ENCODE data around the gene FUT1. TPM values are rescaled to one million over a fixed set of nuclear protein-coding genes. Genes with fewer than 3 reads are reported as not detected.

The FUT1 gene
- total RNA-seq, 2 donors from 2014 or later, result 0.07 to 0.16 TPM

DNA sequence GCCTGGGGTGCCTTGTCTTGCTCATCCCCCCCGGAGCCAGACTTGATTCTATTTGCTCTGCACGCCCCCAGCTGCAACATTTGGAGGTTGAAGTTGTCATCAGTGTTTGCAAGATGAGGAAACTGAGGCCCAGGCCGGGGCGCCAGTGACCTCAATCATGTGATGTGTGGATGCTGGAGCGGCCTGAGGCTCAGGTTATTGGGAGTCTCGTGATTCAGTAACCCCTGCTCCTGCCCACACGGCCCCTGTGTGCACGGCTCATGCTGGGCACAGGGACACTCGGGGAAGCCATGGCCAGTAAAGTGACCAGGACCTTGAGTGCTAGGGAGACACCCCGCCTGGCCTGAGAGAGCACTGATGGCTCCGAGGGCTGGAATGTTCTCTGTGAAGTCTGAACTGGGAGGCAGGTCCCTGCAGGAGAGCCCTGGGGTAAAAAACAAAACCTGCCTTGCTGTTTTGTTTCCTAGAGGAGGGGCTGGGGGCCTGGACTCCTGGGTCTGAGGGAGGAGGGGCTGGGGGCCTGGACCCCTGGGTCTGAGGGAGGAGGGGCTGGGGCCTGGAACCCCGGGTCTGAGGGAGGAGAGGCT is 4.7 kb upstream of the FUT1 start:
- Mint-ChIP-seq H3K4me3 (no peak overlapping the region), H3K27me3 (peaks cover 21% of the 10 kb centered on the region), H3K27ac (no peak overlapping the region), H3K36me3 (ENCODE audit: low read depth) (no peaks in the 10 kb centered on the region), H3K4me1 (peaks cover 12% of the 10 kb centered on the region)
- DNase-seq (no peak), ATAC-seq (no peak)
- H3K9me3 ChIP-seq (ENCODE audit: control insufficient read depth, low read length, poor library complexity, severe bottlenecking), result no peaks in the 10 kb centered on the region

GRCh38 chr19:48756686-48757085 is 4.2 kb upstream of the FUT1 start:
- no peak overlapping the region for H3K4me3 Mint-ChIP-seq
- no peak overlapping the region for H3K27ac Mint-ChIP-seq
- peaks cover 14% of the 10 kb centered on the region for H3K4me1 Mint-ChIP-seq
- H3K27me3 Mint-ChIP-seq, result peaks cover 21% of the 10 kb centered on the region
- DNase-seq (no peak), ATAC-seq (no peak)
- no peaks in the 10 kb centered on the region for H3K36me3 Mint-ChIP-seq (ENCODE audit: low read depth)
- no peaks in the 10 kb centered on the region for H3K9me3 ChIP-seq (ENCODE audit: control insufficient read depth, low read length, poor library complexity, severe bottlenecking)

- Mint-ChIP-seq H3K4me1 (peaks cover 14% of the 10 kb centered on the region), H3K27me3 (peaks cover 21% of the 10 kb centered on the region), H3K36me3 (ENCODE audit: low read depth) (no peaks in the 10 kb centered on the region), H3K27ac (no peak overlapping the region), H3K4me3 (no peak overlapping the region)
- ATAC-seq (no peak), DNase-seq (no peak)
- no peaks in the 10 kb centered on the region for H3K9me3 ChIP-seq (ENCODE audit: control insufficient read depth, low read length, poor library complexity, severe bottlenecking)
Measured at GRCh38 chr19:48756212-48756611, 3.8 kb upstream of the FUT1 start.

DNA sequence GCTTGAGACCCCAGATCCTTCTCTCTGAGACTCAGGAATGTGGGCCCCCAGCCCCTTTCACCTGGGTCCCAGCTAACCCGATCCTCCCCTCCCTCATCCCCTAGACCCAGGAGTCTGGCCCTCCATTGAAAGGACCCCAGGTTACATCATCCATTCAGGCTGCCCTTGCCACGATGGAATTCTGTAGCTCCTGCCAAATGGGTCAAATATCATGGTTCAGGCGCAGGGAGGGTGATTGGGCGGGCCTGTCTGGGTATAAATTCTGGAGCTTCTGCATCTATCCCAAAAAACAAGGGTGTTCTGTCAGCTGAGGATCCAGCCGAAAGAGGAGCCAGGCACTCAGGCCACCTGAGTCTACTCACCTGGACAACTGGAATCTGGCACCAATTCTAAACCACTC is 3.3 kb upstream of the FUT1 start:
- H3K27me3 Mint-ChIP-seq, result peaks cover 18% of the 10 kb centered on the region
- no peaks in the 10 kb centered on the region for H3K9me3 ChIP-seq (ENCODE audit: control insufficient read depth, low read length, poor library complexity, severe bottlenecking)
- no peaks in the 10 kb centered on the region for H3K36me3 Mint-ChIP-seq (ENCODE audit: low read depth)
- no peak for DNase-seq
- no peak for ATAC-seq
- no peak overlapping the region for H3K27ac Mint-ChIP-seq
- peaks cover 14% of the 10 kb centered on the region for H3K4me1 Mint-ChIP-seq
- H3K4me3 Mint-ChIP-seq, result no peak overlapping the region

DNA sequence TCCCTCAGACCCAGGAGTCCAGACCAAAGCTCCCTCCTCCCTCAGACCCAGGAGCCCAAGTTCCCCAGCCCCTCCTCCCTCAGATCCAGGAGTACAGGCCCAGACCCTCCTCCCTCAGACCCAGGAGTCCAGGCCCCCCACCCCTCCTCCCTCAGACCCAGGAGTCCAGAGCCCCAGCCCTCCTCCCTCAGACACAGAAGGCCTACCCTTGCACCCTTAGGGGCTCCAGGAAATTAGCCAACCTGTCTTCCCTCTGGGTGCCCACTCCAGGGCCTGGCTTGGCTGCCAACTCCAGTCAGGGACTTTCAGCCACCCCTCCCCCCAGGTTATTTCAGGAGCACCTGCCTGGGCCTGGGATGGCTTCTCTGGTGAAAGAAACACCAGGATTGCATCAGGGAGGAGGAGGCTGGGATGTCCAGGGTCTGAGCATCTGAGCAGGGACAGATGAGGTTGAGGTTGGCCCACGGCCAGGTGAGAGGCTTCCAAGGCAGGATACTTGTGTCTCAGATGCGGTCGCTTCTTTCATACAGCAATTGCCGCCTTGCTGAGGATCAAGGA is 2.7 kb upstream of the FUT1 start, which contains the start of gene FGF21:
Gene FGF21 (plus strand): TSS at position 441 of the 558 bp plus-strand sequence. CDS start 713 bp downstream, outside the sequence.
- no peak within 1 kb of the TSS for H3K27ac Mint-ChIP-seq
- no peaks in the 10 kb centered on the region for H3K36me3 Mint-ChIP-seq (ENCODE audit: low read depth)
- DNase-seq, result no peak
- no peaks in the 10 kb centered on the region for H3K9me3 ChIP-seq (ENCODE audit: control insufficient read depth, low read length, poor library complexity, severe bottlenecking)
- H3K27me3 Mint-ChIP-seq, result peaks cover 12% of the 10 kb centered on the region
- ATAC-seq, result no peak
- peaks cover 10% of the 10 kb centered on the region for H3K4me1 Mint-ChIP-seq
- peak within 1 kb of the TSS; percentile 86 for H3K4me3 Mint-ChIP-seq

- ATAC-seq (peak; percentile 29), DNase-seq (no peak)
Measured at GRCh38 chr19:48751845-48752495, 471 bp downstream of the FUT1 start.

DNA sequence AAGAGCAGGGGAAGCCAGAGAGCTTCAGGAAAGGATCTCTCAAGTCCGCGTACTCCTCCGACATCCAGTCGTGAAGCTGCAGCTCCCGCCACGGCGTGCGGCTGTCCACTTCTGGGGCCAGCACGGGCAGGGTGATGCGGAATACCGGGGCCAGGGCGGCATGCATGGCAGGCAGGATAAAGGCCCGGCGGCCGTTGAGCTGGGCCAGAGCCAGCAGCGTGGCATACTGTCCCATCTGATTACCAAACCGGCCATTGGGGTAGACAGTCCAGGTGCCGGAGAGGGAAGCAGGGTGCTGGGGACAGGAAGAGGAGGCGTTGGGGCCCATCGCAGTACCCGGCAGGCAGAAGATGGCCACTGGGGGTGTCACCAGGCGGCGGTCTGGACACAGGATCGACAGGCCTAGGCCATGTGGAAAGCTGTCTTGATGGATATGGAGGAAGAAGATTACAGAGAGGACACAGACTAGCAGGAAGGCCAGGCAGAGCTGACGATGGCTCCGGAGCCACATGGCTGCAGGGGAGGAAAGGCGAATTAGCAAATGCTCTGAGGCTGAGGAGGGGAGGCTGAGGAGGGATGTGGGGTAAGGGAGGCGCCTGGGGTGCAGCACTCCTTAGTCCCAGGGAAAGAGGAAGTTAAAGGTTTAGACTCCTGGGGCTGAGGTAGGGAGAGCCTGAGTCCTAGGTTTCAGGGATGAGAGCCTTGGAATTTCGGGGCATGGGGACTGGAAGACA is 1.5 kb downstream of the FUT1 start:
- Mint-ChIP-seq H3K4me1 (peaks cover 12% of the 10 kb centered on the region), H3K27me3 (peaks cover 12% of the 10 kb centered on the region), H3K36me3 (ENCODE audit: low read depth) (no peaks in the 10 kb centered on the region), H3K27ac (peak overlapping the region; percentile 51), H3K4me3 (peak overlapping the region; percentile 79)
- ATAC-seq (no peak), DNase-seq (no peak)
- no peaks in the 10 kb centered on the region for H3K9me3 ChIP-seq (ENCODE audit: control insufficient read depth, low read length, poor library complexity, severe bottlenecking)

More at GRCh38 chr19:48751845-48752495, 471 bp downstream of the FUT1 start:
- Mint-ChIP-seq H3K27ac (peak overlapping the region; percentile 51), H3K27me3 (peaks cover 12% of the 10 kb centered on the region), H3K4me3 (peak overlapping the region; percentile 87), H3K4me1 (peaks cover 10% of the 10 kb centered on the region), H3K36me3 (ENCODE audit: low read depth) (no peaks in the 10 kb centered on the region)
- H3K9me3 ChIP-seq (ENCODE audit: control insufficient read depth, low read length, poor library complexity, severe bottlenecking), result no peaks in the 10 kb centered on the region

- Mint-ChIP-seq H3K27ac (peak overlapping the region; percentile 51), H3K36me3 (ENCODE audit: low read depth) (no peaks in the 10 kb centered on the region), H3K4me3 (no peak overlapping the region), H3K4me1 (peaks cover 13% of the 10 kb centered on the region), H3K27me3 (peaks cover 12% of the 10 kb centered on the region)
- DNase-seq (no peak), ATAC-seq (no peak)
- no peaks in the 10 kb centered on the region for H3K9me3 ChIP-seq (ENCODE audit: control insufficient read depth, low read length, poor library complexity, severe bottlenecking)
Measured at GRCh38 chr19:48750351-48750750, 2.1 kb downstream of the FUT1 start.

GRCh38 chr19:48749571-48750198 is 2.8 kb downstream of the FUT1 start:
- H3K4me3 Mint-ChIP-seq, result no peak overlapping the region
- ATAC-seq (no peak), DNase-seq (no peak)
- H3K27ac Mint-ChIP-seq, result no peak overlapping the region
- H3K4me1 Mint-ChIP-seq, result peaks cover 13% of the 10 kb centered on the region
- H3K36me3 Mint-ChIP-seq (ENCODE audit: low read depth), result no peaks in the 10 kb centered on the region
- peaks cover 12% of the 10 kb centered on the region for H3K27me3 Mint-ChIP-seq
- no peaks in the 10 kb centered on the region for H3K9me3 ChIP-seq (ENCODE audit: control insufficient read depth, low read length, poor library complexity, severe bottlenecking)

GRCh38 chr19:48746738-48747575 is 5.5 kb downstream of the FUT1 start, which contains the start of gene IZUMO1:
Gene IZUMO1 (minus strand): TSS chr19:48746909. CDS start chr19:48745859, 1,050 bp downstream.
- H3K4me1 Mint-ChIP-seq, result peaks cover 4% of the 10 kb centered on the region
- peak; percentile 79 for ATAC-seq
- no peaks in the 10 kb centered on the region for H3K9me3 ChIP-seq (ENCODE audit: control insufficient read depth, low read length, poor library complexity, severe bottlenecking)
- H3K27ac Mint-ChIP-seq, result no peak within 1 kb of the TSS
- peak within 1 kb of the TSS; percentile 50 for H3K4me3 Mint-ChIP-seq
- DNase-seq, result peak in 1 of 3 donors; percentile 43
- no peaks in the 10 kb centered on the region for H3K27me3 Mint-ChIP-seq
- no peaks in the 10 kb centered on the region for H3K36me3 Mint-ChIP-seq (ENCODE audit: low read depth)

DNA sequence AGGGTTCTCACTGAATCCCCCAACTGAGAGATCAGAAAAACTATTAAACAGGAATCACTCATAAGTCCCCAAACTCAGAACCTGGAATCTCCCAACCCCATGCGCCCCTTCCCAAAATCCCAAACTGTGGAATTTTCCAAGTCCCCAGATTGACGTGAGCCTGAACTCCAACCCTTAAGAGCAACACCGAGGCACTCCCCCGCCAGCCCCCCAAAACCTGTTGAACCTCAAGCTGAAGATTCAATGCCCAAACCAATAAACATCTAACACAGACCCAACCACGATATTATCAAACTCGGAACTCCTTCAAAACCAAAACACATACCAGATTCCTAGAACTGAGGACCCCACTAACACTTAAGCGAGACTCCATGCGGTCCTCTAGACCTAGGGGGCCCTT is 6.3 kb downstream of the FUT1 start:
- Mint-ChIP-seq H3K36me3 (ENCODE audit: low read depth) (no peaks in the 10 kb centered on the region), H3K4me1 (peaks cover 6% of the 10 kb centered on the region), H3K27ac (no peak overlapping the region), H3K4me3 (no peak overlapping the region), H3K27me3 (no peaks in the 10 kb centered on the region)
- DNase-seq (no peak), ATAC-seq (no peak)
- H3K9me3 ChIP-seq (ENCODE audit: control insufficient read depth, low read length, poor library complexity, severe bottlenecking), result no peaks in the 10 kb centered on the region

Data from T-helper 17 cell (primary cell).